ENCODE data around the gene CMTM4. TPM values are rescaled to one million over a fixed set of nuclear protein-coding genes. Genes with fewer than 3 reads are reported as not detected.
"Not testable (repeated sequence)": the region's sequence is repeated elsewhere in the genome, so short reads cannot be mapped to it uniquely, and the experiment has no call there.

Gene CMTM4
- total RNA-seq, 6 experiments from 2014 or later, result 5.1 to 14.8 (median 8.0) TPM

DNA sequence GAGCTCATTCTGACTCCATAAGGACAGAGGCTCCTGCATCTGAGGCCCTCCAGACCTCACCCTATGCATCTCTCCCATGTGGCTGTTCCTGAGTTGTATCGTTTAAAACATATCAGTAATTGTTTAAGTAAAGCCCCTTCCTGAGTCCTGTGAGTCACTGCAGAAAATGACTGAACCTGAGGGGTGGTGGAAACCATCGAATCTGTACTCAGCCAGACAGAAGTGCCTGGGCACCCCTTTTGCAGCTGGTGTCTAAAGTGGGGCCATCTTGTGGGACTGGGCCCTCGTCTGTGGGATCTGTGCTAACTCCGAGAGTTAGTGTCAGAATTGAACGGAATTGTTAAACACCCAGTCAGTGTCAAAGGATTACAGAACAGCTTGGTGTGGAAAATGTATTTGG is 66.7 kb downstream of the CMTM4 start:
- Histone ChIP-seq H3K4me3 (no peak overlapping the region), H3K27me3 (no peaks in the 10 kb centered on the region), H3K4me1 (no peaks in the 10 kb centered on the region), H3K9me3 (no peaks in the 10 kb centered on the region), H3K36me3 (no peaks in the 10 kb centered on the region), H3K27ac (no peak overlapping the region)
- 85% methylated on average over 3 of the region's 5 CpGs for WGBS (ENCODE audit: insufficient coverage, low coverage, low lambda C conversion rate, missing lambda C conversion rate)
- ATAC-seq (no peak), DNase-seq (no peak)
- intact Hi-C loops (cut with DNase I), result no loop called here
- TF ChIP-seq, protein P1, sequence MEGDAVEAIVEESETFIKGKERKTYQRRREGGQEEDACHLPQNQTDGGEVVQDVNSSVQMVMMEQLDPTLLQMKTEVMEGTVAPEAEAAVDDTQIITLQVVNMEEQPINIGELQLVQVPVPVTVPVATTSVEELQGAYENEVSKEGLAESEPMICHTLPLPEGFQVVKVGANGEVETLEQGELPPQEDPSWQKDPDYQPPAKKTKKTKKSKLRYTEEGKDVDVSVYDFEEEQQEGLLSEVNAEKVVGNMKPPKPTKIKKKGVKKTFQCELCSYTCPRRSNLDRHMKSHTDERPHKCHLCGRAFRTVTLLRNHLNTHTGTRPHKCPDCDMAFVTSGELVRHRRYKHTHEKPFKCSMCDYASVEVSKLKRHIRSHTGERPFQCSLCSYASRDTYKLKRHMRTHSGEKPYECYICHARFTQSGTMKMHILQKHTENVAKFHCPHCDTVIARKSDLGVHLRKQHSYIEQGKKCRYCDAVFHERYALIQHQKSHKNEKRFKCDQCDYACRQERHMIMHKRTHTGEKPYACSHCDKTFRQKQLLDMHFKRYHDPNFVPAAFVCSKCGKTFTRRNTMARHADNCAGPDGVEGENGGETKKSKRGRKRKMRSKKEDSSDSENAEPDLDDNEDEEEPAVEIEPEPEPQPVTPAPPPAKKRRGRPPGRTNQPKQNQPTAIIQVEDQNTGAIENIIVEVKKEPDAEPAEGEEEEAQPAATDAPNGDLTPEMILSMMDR (IDR thresholded peaks at IDR 0.05), result no peak
- TF ChIP-seq POLR2A (IDR thresholded peaks at IDR 0.05), result no peak

DNA sequence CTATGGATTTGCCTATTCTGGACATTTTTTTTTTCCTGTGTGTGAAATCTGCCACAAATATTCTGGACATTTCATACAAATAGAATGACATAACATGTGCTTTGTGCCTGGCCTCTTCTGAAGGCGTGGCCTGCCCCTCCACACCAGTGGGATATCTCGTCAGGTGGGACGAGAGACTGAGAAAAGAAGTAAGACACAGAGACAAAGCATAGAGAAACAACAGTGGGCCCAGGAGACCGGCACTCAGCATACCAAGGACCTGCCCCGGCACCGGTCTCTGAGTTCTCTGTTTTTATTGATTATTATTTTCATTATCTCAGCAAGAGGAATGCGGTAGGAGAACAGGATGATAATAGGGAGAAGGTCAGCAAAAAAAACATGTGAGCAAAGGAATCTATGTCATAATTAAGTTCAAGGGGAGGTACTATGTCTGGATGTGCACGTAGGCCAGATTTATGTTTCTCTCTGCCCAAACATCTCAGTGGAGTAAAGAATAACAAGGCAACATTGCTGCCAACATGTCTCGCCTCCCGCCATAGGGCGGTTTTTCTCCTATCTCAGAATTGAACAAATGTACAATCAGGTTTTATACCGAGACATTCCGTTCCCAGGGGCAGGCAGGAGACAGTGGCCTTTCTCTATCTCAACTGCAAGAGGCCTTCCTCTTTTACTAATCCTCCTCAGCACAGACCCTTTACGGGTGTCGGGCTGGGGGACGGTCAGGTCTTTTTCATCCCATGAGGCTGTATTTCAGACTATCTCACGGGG is 68.7 kb downstream of the CMTM4 start:
- H3K27me3 ChIP-seq; DNase-seq; H3K4me1 ChIP-seq; H3K9me3 ChIP-seq; H3K4me3 ChIP-seq; H3K36me3 ChIP-seq; intact Hi-C loops (cut with DNase I); H3K27ac ChIP-seq; ATAC-seq: not testable (repeated sequence)
- WGBS (ENCODE audit: insufficient coverage, low coverage, low lambda C conversion rate, missing lambda C conversion rate), result 89% methylated on average over 11 of the region's 17 CpGs

DNA sequence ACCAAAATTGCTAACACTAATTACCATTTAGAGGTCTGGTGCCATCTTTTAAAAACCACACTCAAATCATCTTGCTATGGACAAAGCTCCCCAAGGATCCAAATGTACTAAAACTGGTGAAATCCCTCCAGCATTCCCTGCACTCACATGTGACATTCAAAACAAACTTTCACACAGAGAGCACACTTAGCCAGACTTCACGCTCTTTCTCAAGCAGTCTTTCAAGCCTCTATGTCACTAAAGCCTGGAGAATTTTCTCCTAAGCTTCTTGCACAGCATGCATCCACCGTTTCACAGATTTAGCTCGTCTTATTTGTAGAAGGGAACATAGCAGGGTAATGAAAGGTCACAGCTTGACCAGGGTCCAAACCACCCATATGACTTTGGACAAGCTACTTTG is 72.8 kb downstream of the CMTM4 start:
- DNase-seq (no peak), ATAC-seq (no peak)
- intact Hi-C loops (cut with DNase I), result no loop called here
- Histone ChIP-seq H3K9me3 (no peaks in the 10 kb centered on the region), H3K4me1 (peaks cover 0 to 6% (median 3%) of the 10 kb centered on the region in 4 donors), H3K27me3 (no peaks in the 10 kb centered on the region), H3K36me3 (no peaks in the 10 kb centered on the region), H3K27ac (no peak overlapping the region), H3K4me3 (no peak overlapping the region)
- no peak for TF ChIP-seq POLR2A (IDR thresholded peaks at IDR 0.05)
- TF ChIP-seq, protein P1 (IDR thresholded peaks at IDR 0.05), result no peak
- WGBS (ENCODE audit: insufficient coverage, low coverage, low lambda C conversion rate, missing lambda C conversion rate), result 77% methylated on average over 3 of the region's 3 CpGs

DNA sequence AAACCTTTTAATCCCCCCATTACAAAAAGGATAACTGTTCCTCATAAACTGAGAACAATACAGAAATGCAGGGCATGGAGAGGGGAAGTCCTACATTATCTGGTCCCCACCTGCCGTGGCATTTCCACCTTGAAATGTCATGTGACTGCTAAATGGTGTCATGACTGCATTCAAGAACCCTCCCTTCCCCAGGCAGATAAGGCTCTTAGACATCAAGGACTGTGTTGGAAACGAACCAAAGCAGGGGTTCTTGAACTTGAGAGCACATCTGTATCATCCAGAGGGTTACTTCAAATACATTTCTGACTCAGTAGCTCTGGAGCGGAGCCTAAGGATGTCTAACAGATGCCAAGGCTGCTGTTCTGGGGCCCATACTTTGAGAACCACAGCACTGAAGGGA is 73.7 kb downstream of the CMTM4 start:
- no peak for TF ChIP-seq POLR2A (IDR thresholded peaks at IDR 0.05)
- TF ChIP-seq, protein P1 (IDR thresholded peaks at IDR 0.05), result no peak
- no peak for DNase-seq
- 58% methylated on average over 2 of the region's 3 CpGs for WGBS (ENCODE audit: insufficient coverage, low coverage, low lambda C conversion rate, missing lambda C conversion rate)
- peaks cover 0 to 15% (median 3%) of the 10 kb centered on the region in 4 donors for H3K4me1 ChIP-seq
- no peaks in the 10 kb centered on the region for H3K27me3 ChIP-seq
- no peak overlapping the region for H3K27ac ChIP-seq
- H3K4me3 ChIP-seq, result no peak overlapping the region
- ATAC-seq, result no peak
- intact Hi-C loops (cut with DNase I), result no loop called here
- H3K9me3 ChIP-seq, result no peaks in the 10 kb centered on the region
- H3K36me3 ChIP-seq, result no peaks in the 10 kb centered on the region

DNA sequence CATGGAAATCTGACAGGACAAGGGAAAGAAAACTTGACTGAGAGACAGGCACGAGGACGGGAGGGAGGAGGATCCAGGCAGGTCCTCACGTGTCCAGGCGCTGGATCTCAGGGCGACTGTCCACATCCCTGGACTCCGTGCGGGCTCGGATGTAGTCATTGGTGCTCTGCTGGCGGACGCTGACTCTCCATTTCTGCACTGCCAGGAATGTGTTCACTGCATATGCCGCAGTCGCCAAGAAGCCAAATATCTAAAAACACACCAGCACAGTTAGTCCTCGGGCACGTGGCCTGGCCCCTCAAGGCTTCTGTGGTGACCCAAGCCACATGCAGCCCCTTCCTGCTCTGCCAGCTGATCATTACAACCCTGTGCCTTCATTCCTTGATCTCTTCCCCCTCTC is 74.6 kb downstream of the CMTM4 start:
- Histone ChIP-seq H3K27ac (no peak overlapping the region), H3K9me3 (no peaks in the 10 kb centered on the region), H3K36me3 (no peaks in the 10 kb centered on the region), H3K4me1 (peaks cover 0 to 24% (median 4%) of the 10 kb centered on the region in 4 donors), H3K27me3 (no peaks in the 10 kb centered on the region), H3K4me3 (no peak overlapping the region)
- no peak for TF ChIP-seq POLR2A (IDR thresholded peaks at IDR 0.05)
- TF ChIP-seq, protein P1 (IDR thresholded peaks at IDR 0.05), result no peak
- no peak for ATAC-seq
- DNase-seq, result no peak
- intact Hi-C loops (cut with DNase I), result no loop called here
- 97% methylated on average over 5 of the region's 14 CpGs for WGBS (ENCODE audit: insufficient coverage, low coverage, low lambda C conversion rate, missing lambda C conversion rate)
